ENCODE data around the gene UNC93A.

GRCh38 chr6:167291623-167292300, 647 bp downstream of the UNC93A start:
- TF ChIP-seq, protein P1, sequence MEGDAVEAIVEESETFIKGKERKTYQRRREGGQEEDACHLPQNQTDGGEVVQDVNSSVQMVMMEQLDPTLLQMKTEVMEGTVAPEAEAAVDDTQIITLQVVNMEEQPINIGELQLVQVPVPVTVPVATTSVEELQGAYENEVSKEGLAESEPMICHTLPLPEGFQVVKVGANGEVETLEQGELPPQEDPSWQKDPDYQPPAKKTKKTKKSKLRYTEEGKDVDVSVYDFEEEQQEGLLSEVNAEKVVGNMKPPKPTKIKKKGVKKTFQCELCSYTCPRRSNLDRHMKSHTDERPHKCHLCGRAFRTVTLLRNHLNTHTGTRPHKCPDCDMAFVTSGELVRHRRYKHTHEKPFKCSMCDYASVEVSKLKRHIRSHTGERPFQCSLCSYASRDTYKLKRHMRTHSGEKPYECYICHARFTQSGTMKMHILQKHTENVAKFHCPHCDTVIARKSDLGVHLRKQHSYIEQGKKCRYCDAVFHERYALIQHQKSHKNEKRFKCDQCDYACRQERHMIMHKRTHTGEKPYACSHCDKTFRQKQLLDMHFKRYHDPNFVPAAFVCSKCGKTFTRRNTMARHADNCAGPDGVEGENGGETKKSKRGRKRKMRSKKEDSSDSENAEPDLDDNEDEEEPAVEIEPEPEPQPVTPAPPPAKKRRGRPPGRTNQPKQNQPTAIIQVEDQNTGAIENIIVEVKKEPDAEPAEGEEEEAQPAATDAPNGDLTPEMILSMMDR (conservative IDR thresholded peaks at IDR 0.05; ENCODE audit: low read length): no peak
- TF ChIP-seq EZH2phosphoT487 (IDR thresholded peaks at IDR 0.05; ENCODE audit: borderline replicate concordance, low read depth, low read length): no peak
